Fibroblast of lung (primary cell): ENCODE results near the gene RPGRIP1.

ENCODE experiments used
- CTCF ChIP-seq, 2 donors: IDR thresholded peaks in 1 of 2; conservative IDR thresholded peaks in 1 of 2; 1 replicate in 1 of 2; 2 replicates in 1 of 2; pipeline ENCODE4 v1.5.1; 2011 to 2012; ENCODE audit warnings: low read length in 2 of 2, control low read depth in 1 of 2, inconsistent platforms in 1 of 2, low read depth in 1 of 2, mild to moderate bottlenecking in 1 of 2
- EZH2 ChIP-seq: IDR thresholded peaks from 2 replicates; pipeline ENCODE4 v1.5.1; 2012; ENCODE audit warnings: low read length, control low read depth, mild to moderate bottlenecking; ENCODE audit errors: missing control alignments

- no peak for TF ChIP-seq CTCF (conservative IDR thresholded peaks at IDR 0.05 in 1 of 2, IDR thresholded peaks at IDR 0.05 in 1 of 2; ENCODE audit: low read depth in 1 of 2, low read length in 2 of 2)
- TF ChIP-seq EZH2 = no peak
These were observed 28.8 kb downstream of the RPGRIP1 start for GRCh38 chr14:21308479-21309237.
